ENCODE measurements around the gene COTL1. TPM values are rescaled to one million over a fixed set of nuclear protein-coding genes. Genes with fewer than 3 reads are reported as not detected.

The COTL1 gene
- total RNA-seq, 2 experiments from 2014 or later: 125 to 232 TPM

- Histone ChIP-seq H3K27ac (ENCODE audit: low read depth, low read length, poor library complexity, severe bottlenecking) (no peak overlapping the region), H2AFZ (ENCODE audit: low read length) (no peak overlapping the region), H3K36me3 (ENCODE audit: insufficient read depth, low read length) (peaks cover 98% of the 10 kb centered on the region), H3K4me1 (ENCODE audit: insufficient read depth, low read length, poor library complexity, severe bottlenecking) (no peaks in the 10 kb centered on the region), H3K9me3 (ENCODE audit: low read length) (peaks cover 8% of the 10 kb centered on the region; the same call in 1 of the 2 replicates), H4K20me1 (ENCODE audit: insufficient read depth, low read length) (no peaks in the 10 kb centered on the region), H3K9me2 (ENCODE audit: insufficient read depth, low read length) (no peaks in the 10 kb centered on the region), H3K4me2 (ENCODE audit: low read length) (no peak overlapping the region), H3K4me3 (ENCODE audit: low read depth, low read length, poor library complexity, severe bottlenecking) (no peak overlapping the region), H3K79me2 (ENCODE audit: insufficient read depth, low read depth, low read length) (peaks cover 20% of the 10 kb centered on the region)
- intact Hi-C loops (cut with micrococcal nuclease; ENCODE audit: unreplicated experiment): no loop called here
- DNase-seq (ENCODE audit: low spot score): no peak
- POLR2A ChIA-PET: no interaction called here
- BruUV-seq (replicated peaks): no TSS peak
- CTCF ChIA-PET (ENCODE audit: unreplicated experiment): interaction anchor here (0.6 kb wide), 1 partner anchor 26 kb away, joined by 3 read pairs; no protein-coding TSS in a partner anchor
- TF ChIP-seq CTCF (conservative IDR thresholded peaks at IDR 0.05; ENCODE audit: low read length) (no peak), EZH2phosphoT487 (IDR thresholded peaks at IDR 0.05; ENCODE audit: borderline replicate concordance, low read depth, low read length) (no peak)
These were observed 49.8 kb downstream of the COTL1 start for GRCh38 chr16:84568066-84568465.

- peaks cover 93% of the 10 kb centered on the region for H3K36me3 ChIP-seq (ENCODE audit: insufficient read depth, low read length)
- peaks cover 8% of the 10 kb centered on the region; the same call in 1 of the 2 replicates for H3K9me3 ChIP-seq (ENCODE audit: low read length)
- POLR2A ChIA-PET: interaction anchor here (1.6 kb wide), 1 partner anchor 13 kb away, joined by 3 read pairs; no protein-coding TSS in a partner anchor
- TF ChIP-seq EZH2phosphoT487 (IDR thresholded peaks at IDR 0.05; ENCODE audit: borderline replicate concordance, low read depth, low read length) (no peak), CTCF (conservative IDR thresholded peaks at IDR 0.05; ENCODE audit: low read length) (no peak)
- no peak overlapping the region for H3K27ac ChIP-seq (ENCODE audit: low read depth, low read length, poor library complexity, severe bottlenecking)
- no peaks in the 10 kb centered on the region for H3K9me2 ChIP-seq (ENCODE audit: insufficient read depth, low read length)
- DNase-seq (ENCODE audit: low spot score): no peak
- no TSS peak for BruUV-seq (replicated peaks)
- no peak overlapping the region for H3K4me3 ChIP-seq (ENCODE audit: low read depth, low read length, poor library complexity, severe bottlenecking)
- CTCF ChIA-PET (ENCODE audit: unreplicated experiment): no interaction called here
- no peak overlapping the region for H2AFZ ChIP-seq (ENCODE audit: low read length)
- H4K20me1 ChIP-seq (ENCODE audit: insufficient read depth, low read length): no peaks in the 10 kb centered on the region
- no peak overlapping the region for H3K4me2 ChIP-seq (ENCODE audit: low read length)
- no peaks in the 10 kb centered on the region for H3K4me1 ChIP-seq (ENCODE audit: insufficient read depth, low read length, poor library complexity, severe bottlenecking)
- peaks cover 20% of the 10 kb centered on the region for H3K79me2 ChIP-seq (ENCODE audit: insufficient read depth, low read depth, low read length)
- intact Hi-C loops (cut with micrococcal nuclease; ENCODE audit: unreplicated experiment): no loop called here
These were observed 50.5 kb downstream of the COTL1 start for GRCh38 chr16:84567286-84567962.

All from OCI-LY7 (cell line).